Esophagus muscularis mucosa (tissue), 4 donors: ENCODE results near the gene MYH14.

ENCODE experiments used
- EP300 ChIP-seq: sonication (generic); formaldehyde crosslinking; IDR thresholded peaks from one replicate; pipeline ENCODE4 v1.6.1; 2017; ENCODE audit warnings: antibody characterized with exemption
- POLR2A ChIP-seq: fragments of 450-650 bp; IDR thresholded peaks from one replicate; pipeline ENCODE4 v1.6.1; 2017; ENCODE audit warnings: antibody characterized with exemption, moderate library complexity, mild to moderate bottlenecking, low read depth
- TF ChIP-seq, protein P1 (sequence below), 3 experiments: fragments of 200-600 bp in 2 of 3; fragments of 450-650 bp in 1 of 3; sonication (generic) in 2 of 3; IDR thresholded peaks; one replicate each; pipeline ENCODE4 v1.5.1; 2017 to 2019; ENCODE audit warnings: antibody characterized with exemption in 3 of 3, mild to moderate bottlenecking in 2 of 3, moderate library complexity in 1 of 3

DNA sequence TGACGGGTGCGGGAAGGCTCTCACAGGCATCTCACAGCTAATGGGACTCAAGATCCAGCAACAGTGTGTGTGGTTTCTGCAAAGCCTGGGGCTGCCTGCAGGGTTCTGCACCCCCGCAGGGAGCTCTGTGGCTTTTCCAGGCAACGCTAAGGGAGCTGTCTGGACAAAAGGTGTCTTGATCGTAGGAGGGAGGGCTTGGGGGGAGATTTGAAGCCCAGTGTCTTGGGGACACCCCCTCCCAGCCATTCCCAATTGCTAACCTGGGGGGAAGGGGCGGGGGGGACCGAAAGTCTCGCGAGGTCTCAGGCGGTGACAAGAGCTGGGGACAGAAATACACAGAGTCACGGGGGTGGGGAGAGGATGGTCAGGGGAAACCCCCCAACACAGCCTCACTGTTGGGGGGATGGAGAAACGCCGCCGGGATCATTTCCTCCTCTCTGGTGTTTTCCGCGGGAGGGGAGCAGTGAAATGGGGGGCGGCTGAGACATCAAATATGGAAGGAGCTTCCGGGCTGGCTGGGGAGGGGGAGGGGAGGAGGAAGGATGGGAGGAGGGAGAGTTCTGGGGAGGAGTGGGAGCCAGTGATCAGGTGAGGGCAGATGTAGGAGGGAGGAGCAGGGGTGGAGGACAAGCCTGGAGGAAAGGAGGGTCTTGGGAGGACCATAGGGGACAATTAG, 112.5 kb downstream of the MYH14 start:
- TF ChIP-seq EP300 (no peak), POLR2A (no peak)
- TF ChIP-seq, protein P1, sequence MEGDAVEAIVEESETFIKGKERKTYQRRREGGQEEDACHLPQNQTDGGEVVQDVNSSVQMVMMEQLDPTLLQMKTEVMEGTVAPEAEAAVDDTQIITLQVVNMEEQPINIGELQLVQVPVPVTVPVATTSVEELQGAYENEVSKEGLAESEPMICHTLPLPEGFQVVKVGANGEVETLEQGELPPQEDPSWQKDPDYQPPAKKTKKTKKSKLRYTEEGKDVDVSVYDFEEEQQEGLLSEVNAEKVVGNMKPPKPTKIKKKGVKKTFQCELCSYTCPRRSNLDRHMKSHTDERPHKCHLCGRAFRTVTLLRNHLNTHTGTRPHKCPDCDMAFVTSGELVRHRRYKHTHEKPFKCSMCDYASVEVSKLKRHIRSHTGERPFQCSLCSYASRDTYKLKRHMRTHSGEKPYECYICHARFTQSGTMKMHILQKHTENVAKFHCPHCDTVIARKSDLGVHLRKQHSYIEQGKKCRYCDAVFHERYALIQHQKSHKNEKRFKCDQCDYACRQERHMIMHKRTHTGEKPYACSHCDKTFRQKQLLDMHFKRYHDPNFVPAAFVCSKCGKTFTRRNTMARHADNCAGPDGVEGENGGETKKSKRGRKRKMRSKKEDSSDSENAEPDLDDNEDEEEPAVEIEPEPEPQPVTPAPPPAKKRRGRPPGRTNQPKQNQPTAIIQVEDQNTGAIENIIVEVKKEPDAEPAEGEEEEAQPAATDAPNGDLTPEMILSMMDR (IDR thresholded peaks at IDR 0.05) = no peak
